ENCODE results near the gene C1orf167.

DNA sequence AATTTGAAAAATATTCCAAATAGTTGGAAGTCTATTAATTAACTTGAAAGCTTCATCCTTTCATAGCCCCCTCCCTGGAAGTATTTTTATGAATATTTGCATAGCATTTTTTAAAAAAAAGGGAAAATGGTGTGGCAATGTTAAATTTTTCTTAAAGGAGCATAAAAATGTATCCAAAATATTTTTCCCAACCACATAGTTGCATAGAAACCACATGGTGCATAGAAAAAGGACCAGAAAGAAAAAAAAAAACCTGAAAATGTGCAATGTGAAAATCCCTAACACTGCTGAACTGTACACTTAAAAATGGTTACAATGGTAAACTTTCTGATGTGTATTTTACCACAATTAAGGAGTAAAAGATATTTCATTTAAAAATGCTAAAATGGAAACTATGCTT, 8.0 kb downstream of the C1orf167 start:
- TF ChIP-seq, protein P1, sequence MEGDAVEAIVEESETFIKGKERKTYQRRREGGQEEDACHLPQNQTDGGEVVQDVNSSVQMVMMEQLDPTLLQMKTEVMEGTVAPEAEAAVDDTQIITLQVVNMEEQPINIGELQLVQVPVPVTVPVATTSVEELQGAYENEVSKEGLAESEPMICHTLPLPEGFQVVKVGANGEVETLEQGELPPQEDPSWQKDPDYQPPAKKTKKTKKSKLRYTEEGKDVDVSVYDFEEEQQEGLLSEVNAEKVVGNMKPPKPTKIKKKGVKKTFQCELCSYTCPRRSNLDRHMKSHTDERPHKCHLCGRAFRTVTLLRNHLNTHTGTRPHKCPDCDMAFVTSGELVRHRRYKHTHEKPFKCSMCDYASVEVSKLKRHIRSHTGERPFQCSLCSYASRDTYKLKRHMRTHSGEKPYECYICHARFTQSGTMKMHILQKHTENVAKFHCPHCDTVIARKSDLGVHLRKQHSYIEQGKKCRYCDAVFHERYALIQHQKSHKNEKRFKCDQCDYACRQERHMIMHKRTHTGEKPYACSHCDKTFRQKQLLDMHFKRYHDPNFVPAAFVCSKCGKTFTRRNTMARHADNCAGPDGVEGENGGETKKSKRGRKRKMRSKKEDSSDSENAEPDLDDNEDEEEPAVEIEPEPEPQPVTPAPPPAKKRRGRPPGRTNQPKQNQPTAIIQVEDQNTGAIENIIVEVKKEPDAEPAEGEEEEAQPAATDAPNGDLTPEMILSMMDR (IDR thresholded peaks at IDR 0.05; ENCODE audit: low read length) = no peak
- TF ChIP-seq EZH2phosphoT487 (IDR thresholded peaks at IDR 0.05; ENCODE audit: low read length) (no peak), EZH2 (optimal IDR thresholded peaks at IDR 0.05; ENCODE audit: low read depth, low read length) (no peak)

Measured in MM.1S (cell line).